ENCODE measurements around the gene CHRM1. TPM values are rescaled to one million over a fixed set of nuclear protein-coding genes. Genes with fewer than 3 reads are reported as not detected.

Gene CHRM1
- total RNA-seq, 1 experiment from 2014 or later = 0.10 TPM

DNA sequence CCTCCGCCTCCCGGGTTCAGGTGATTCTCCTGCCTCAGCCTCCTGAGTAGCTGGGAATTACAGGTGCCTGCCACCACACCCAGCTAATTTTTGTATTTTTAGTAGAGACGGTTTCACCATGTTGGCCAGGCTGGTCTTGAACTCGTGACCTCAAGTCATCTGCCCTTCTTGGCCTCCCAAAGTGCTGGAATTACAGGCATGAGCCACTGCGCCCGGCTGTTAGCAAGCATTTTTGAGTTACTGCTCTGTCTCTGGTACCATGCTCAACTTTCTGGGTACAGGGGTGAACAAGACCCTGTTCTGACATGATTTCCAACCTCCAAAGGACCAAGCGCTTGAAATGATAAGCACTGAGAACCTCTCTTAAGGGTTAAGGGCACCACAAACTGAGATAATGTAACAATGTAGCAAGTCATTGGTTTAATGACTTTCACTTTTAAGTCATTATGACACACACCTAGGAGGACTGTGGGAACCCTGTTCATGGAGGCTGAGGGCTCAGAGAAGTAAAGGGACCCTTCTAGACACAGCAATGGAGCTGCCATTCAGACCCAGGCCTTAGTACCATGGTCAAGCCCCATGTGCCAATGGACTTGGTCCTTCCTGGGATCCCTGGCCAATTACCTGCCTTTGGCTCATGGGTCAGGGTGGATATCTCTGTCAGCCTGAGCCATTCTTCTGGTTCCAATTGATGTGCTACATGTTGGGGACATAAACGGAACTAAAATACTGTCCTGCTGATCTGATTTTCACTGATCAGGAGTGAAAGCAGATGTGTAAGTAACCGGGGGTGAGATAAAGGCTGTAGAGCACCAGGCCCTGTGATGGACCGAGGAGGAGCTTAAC, 28.9 kb downstream of the CHRM1 start:
- no peak overlapping the region for H3K4me2 ChIP-seq (ENCODE audit: low read length)
- no peak overlapping the region for H2AFZ ChIP-seq (ENCODE audit: low read depth, low read length, poor library complexity, severe bottlenecking)
- intact Hi-C loops (cut with micrococcal nuclease) = no loop called here
- ChIA-PET RAD21 (ENCODE audit: low non-redundant PET in 1 of 2, low total read pairs in 2 of 2, uncharacterized antibody in 2 of 2, unreplicated experiment in 2 of 2) (no interaction called here), CTCF (interaction anchor here (0.9 kb wide), 1 partner anchor 8 kb away, joined by 3 read pairs; no protein-coding TSS in a partner anchor), POLR2A (interaction anchor here (1.0 kb wide), 2 partner anchors 8 to 51 kb away, joined by 3 to 4 read pairs; no protein-coding TSS in a partner anchor)
- no peak for ATAC-seq
- TF ChIP-seq POLR2A (IDR thresholded peaks at IDR 0.05; ENCODE audit: borderline replicate concordance, extremely low read depth, insufficient read depth, insufficient read length) = no peak
- TF ChIP-seq SRF (IDR thresholded peaks at IDR 0.05; ENCODE audit: low read depth) = no peak
- TF ChIP-seq POLR2AphosphoS5 (IDR thresholded peaks at IDR 0.05; ENCODE audit: low read depth, low read length) = no peak
- no peak for TF ChIP-seq JUND (IDR thresholded peaks at IDR 0.05)
- no peak for TF ChIP-seq EZH2 (IDR thresholded peaks at IDR 0.05)
- no peak for TF ChIP-seq CBX3 (IDR thresholded peaks at IDR 0.05; ENCODE audit: low read depth)
- no peak for TF ChIP-seq EZH2phosphoT487 (IDR thresholded peaks at IDR 0.05; ENCODE audit: borderline replicate concordance)
- TF ChIP-seq TCF7L2 (IDR thresholded peaks at IDR 0.05; ENCODE audit: borderline replicate concordance, extremely low read depth, insufficient read depth, insufficient read length) = no peak
- TF ChIP-seq EGR1 (IDR thresholded peaks at IDR 0.05; ENCODE audit: low read depth) = no peak
- TF ChIP-seq, protein P1, sequence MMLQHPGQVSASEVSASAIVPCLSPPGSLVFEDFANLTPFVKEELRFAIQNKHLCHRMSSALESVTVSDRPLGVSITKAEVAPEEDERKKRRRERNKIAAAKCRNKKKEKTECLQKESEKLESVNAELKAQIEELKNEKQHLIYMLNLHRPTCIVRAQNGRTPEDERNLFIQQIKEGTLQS (IDR thresholded peaks at IDR 0.05) = no peak
- no peak for TF ChIP-seq ELF1 (IDR thresholded peaks at IDR 0.05; ENCODE audit: borderline replicate concordance, low read depth)
- TF ChIP-seq RAD21 (IDR thresholded peaks at IDR 0.05; ENCODE audit: low read depth) = no peak
- H3K79me2 ChIP-seq (ENCODE audit: insufficient read depth, low read length) = peaks cover 4% of the 10 kb centered on the region; the same call in 1 of the 2 replicates
- no TSS peak for BruUV-seq (replicated peaks)
- no peak overlapping the region for H3K9ac ChIP-seq (ENCODE audit: low read length)
- H3K9me2 ChIP-seq (ENCODE audit: insufficient read depth) = no peaks in the 10 kb centered on the region
- no peak for DNase-seq (ENCODE audit: low read depth, low spot score)
- no peaks in the 10 kb centered on the region for H3K27me3 ChIP-seq (ENCODE audit: insufficient read depth, low read length)
- H3K4me1 ChIP-seq (ENCODE audit: control insufficient read depth in 1 of 2, insufficient read depth in 2 of 2, low read length in 2 of 2) = peaks cover 19 to 28% of the 10 kb centered on the region in 2 experiments; a peak in 3 of 4 replicates
- peaks cover 12 to 21% of the 10 kb centered on the region in 2 experiments for H3K36me3 ChIP-seq (ENCODE audit: control insufficient read depth in 1 of 2, insufficient read depth in 2 of 2, low read length in 2 of 2)
- H4K20me1 ChIP-seq (ENCODE audit: insufficient read depth) = peaks cover 10% of the 10 kb centered on the region; the same call in 1 of the 2 replicates
- H3K27ac ChIP-seq (ENCODE audit: low read depth, low read length) = no peak overlapping the region
- no peak overlapping the region for H3K4me3 ChIP-seq (replicated peaks in 1 of 2; ENCODE audit: low read depth in 1 of 2, low read length in 2 of 2)
- no peaks in the 10 kb centered on the region for H3K9me3 ChIP-seq (ENCODE audit: control insufficient read depth in 1 of 2, insufficient read depth in 1 of 2, low read depth in 1 of 2, low read length in 2 of 2)
